GM23248 (cell line): Measurements from ENCODE around the gene RIPK3.

Experiments used
- EZH2 ChIP-seq: fragments of 200-600 bp; sonication (generic); IDR thresholded peaks from 2 replicates; pipeline ENCODE4 v1.6.1; 2018; ENCODE audit warnings: antibody characterized with exemption, mild to moderate bottlenecking; ENCODE audit not compliant: insufficient read depth, poor library complexity, severe bottlenecking
- EZH2phosphoT487 ChIP-seq: fragments of 200-600 bp; sonication (generic); IDR thresholded peaks from 2 replicates; pipeline ENCODE4 v1.6.1; 2018; ENCODE audit warnings: antibody characterized with exemption, moderate library complexity, mild to moderate bottlenecking, low read depth; ENCODE audit not compliant: insufficient read depth

- TF ChIP-seq EZH2, result no peak
- TF ChIP-seq EZH2phosphoT487, result no peak
These were observed 37.3 kb upstream of the RIPK3 start for GRCh38 chr14:24377126-24377525.
